Naive B cell (primary cell): ENCODE data around the gene GRM4. TPM values are rescaled to one million over a fixed set of nuclear protein-coding genes. Genes with fewer than 3 reads are reported as not detected.

Experiments
- ATAC-seq, 2 donors: fragments of 150-1000 bp; cut with Tn5 transposase; 2 replicates each; pipeline ENCODE4 v1.10.0; 2021; ENCODE audit warnings: low read depth in 2 of 2, mild to moderate bottlenecking in 2 of 2, moderate library complexity in 2 of 2
- DNase-seq: peaks from one replicate; pipeline ENCODE4 v3.0.0; 2022
- H3K27ac Mint-ChIP-seq, 6 donors: one replicate each; pipeline ENCODE4 v1.8.0; 2020 to 2022; ENCODE audit warnings: mild to moderate bottlenecking in 6 of 6, mixed read lengths in 6 of 6, moderate library complexity in 5 of 6, inconsistent platforms in 2 of 6
- H3K27me3 Mint-ChIP-seq, 3 donors: one replicate each; pipeline ENCODE4 v1.8.0; 2021 to 2022; ENCODE audit warnings: mixed read lengths in 3 of 3, mild to moderate bottlenecking in 1 of 3
- H3K36me3 Mint-ChIP-seq, 2 donors: one replicate each; pipeline ENCODE4 v1.8.0; 2020 to 2022; ENCODE audit warnings: mixed read lengths in 2 of 2, inconsistent platforms in 1 of 2, mild to moderate bottlenecking in 1 of 2
- H3K4me1 Mint-ChIP-seq, 3 donors: one replicate each; pipeline ENCODE4 v1.8.0; 2020 to 2022; ENCODE audit warnings: mixed read lengths in 3 of 3, inconsistent platforms in 1 of 3, mild to moderate bottlenecking in 1 of 3, moderate library complexity in 1 of 3
- H3K4me3 Mint-ChIP-seq, 8 donors: one replicate each; pipeline ENCODE4 v1.8.0; 2020 to 2022; ENCODE audit warnings: mild to moderate bottlenecking in 8 of 8, mixed read lengths in 8 of 8, moderate library complexity in 8 of 8, inconsistent platforms in 2 of 8
- H3K9me3 Mint-ChIP-seq, 7 donors: one replicate each; pipeline ENCODE4 v1.8.0; 2020 to 2022; ENCODE audit warnings: mixed read lengths in 7 of 7, mild to moderate bottlenecking in 5 of 7, inconsistent platforms in 2 of 7, moderate library complexity in 1 of 7
- polyA plus RNA-seq, 6 donors: library from polyadenylated mRNA; unstranded; fragments of 300-500 nt; fragmentation: Illumina TruSeq; gene quantifications; one replicate each; pipeline ENCODE4 v1.2.3, GENCODE V29; 2021; ENCODE audit warnings: low read depth in 6 of 6

Gene GRM4
- polyA plus RNA-seq, 6 donors from 2014 or later = not detected

GRCh38 chr6:34039943-34040342, 105.9 kb downstream of the GRM4 start:
- ATAC-seq = no peak
- Mint-ChIP-seq H3K27me3 (peaks cover 0 to 26% (median 7%) of the 10 kb centered on the region in 3 donors), H3K4me1 (peaks cover 11% of the 10 kb centered on the region in 3 donors), H3K9me3 (no peaks in the 10 kb centered on the region), H3K36me3 (no peaks in the 10 kb centered on the region), H3K27ac (no peak overlapping the region), H3K4me3 (no peak overlapping the region)
- no peak for DNase-seq

GRCh38 chr6:34037151-34037550, 108.7 kb downstream of the GRM4 start:
- H3K27me3 Mint-ChIP-seq = peaks cover 7 to 28% (median 25%) of the 10 kb centered on the region in 3 donors
- no peak overlapping the region for H3K27ac Mint-ChIP-seq
- H3K36me3 Mint-ChIP-seq = no peaks in the 10 kb centered on the region
- peaks cover 2 to 4% (median 2%) of the 10 kb centered on the region in 3 donors for H3K4me1 Mint-ChIP-seq
- no peaks in the 10 kb centered on the region for H3K9me3 Mint-ChIP-seq
- no peak for ATAC-seq
- no peak for DNase-seq
- no peak overlapping the region for H3K4me3 Mint-ChIP-seq

GRCh38 chr6:34036357-34037069, 109.4 kb downstream of the GRM4 start:
- H3K27ac Mint-ChIP-seq = peak overlapping the region in 1 of 6 donors; percentile 38
- no peaks in the 10 kb centered on the region for H3K36me3 Mint-ChIP-seq
- H3K27me3 Mint-ChIP-seq = peaks cover 7 to 28% (median 25%) of the 10 kb centered on the region in 3 donors

GRCh38 chr6:34035704-34036356, 110.1 kb downstream of the GRM4 start:
- no peak overlapping the region for H3K4me3 Mint-ChIP-seq
- DNase-seq (no peak), ATAC-seq (no peak)
- peaks cover 7 to 28% (median 25%) of the 10 kb centered on the region in 3 donors for H3K27me3 Mint-ChIP-seq
- no peaks in the 10 kb centered on the region for H3K36me3 Mint-ChIP-seq
- H3K4me1 Mint-ChIP-seq = peaks cover 7 to 11% (median 7%) of the 10 kb centered on the region in 3 donors
- no peaks in the 10 kb centered on the region for H3K9me3 Mint-ChIP-seq
- no peak overlapping the region for H3K27ac Mint-ChIP-seq

More at GRCh38 chr6:34036357-34037069, 109.4 kb downstream of the GRM4 start:
- Mint-ChIP-seq H3K4me1 (peaks cover 7% of the 10 kb centered on the region in 3 donors), H3K4me3 (no peak overlapping the region), H3K9me3 (no peaks in the 10 kb centered on the region)
- DNase-seq (no peak), ATAC-seq (no peak)

GRCh38 chr6:34035161-34035560, 110.7 kb downstream of the GRM4 start:
- Mint-ChIP-seq H3K9me3 (no peaks in the 10 kb centered on the region), H3K4me3 (no peak overlapping the region), H3K27ac (no peak overlapping the region), H3K36me3 (no peaks in the 10 kb centered on the region), H3K4me1 (peaks cover 7 to 11% (median 7%) of the 10 kb centered on the region in 3 donors), H3K27me3 (peaks cover 7 to 28% (median 25%) of the 10 kb centered on the region in 3 donors)
- ATAC-seq = no peak
- DNase-seq = no peak

GRCh38 chr6:34032856-34033255, 113.0 kb downstream of the GRM4 start:
- DNase-seq (no peak), ATAC-seq (no peak)
- H3K9me3 Mint-ChIP-seq = no peaks in the 10 kb centered on the region
- H3K4me3 Mint-ChIP-seq = no peak overlapping the region
- H3K4me1 Mint-ChIP-seq = peaks cover 7 to 11% (median 7%) of the 10 kb centered on the region in 3 donors
- H3K36me3 Mint-ChIP-seq = no peaks in the 10 kb centered on the region
- no peak overlapping the region for H3K27ac Mint-ChIP-seq
- peaks cover 7 to 26% (median 25%) of the 10 kb centered on the region in 3 donors for H3K27me3 Mint-ChIP-seq

- Mint-ChIP-seq H3K27me3 (peaks cover 7 to 25% (median 25%) of the 10 kb centered on the region in 3 donors), H3K27ac (no peak overlapping the region)
Observed at GRCh38 chr6:34031625-34032383, 114.1 kb downstream of the GRM4 start.

GRCh38 chr6:34030831-34031624, 114.9 kb downstream of the GRM4 start:
- DNase-seq = no peak
- Mint-ChIP-seq H3K9me3 (no peaks in the 10 kb centered on the region), H3K4me3 (no peak overlapping the region), H3K4me1 (peaks cover 7 to 11% (median 7%) of the 10 kb centered on the region in 3 donors), H3K27me3 (peaks cover 7 to 25% (median 24%) of the 10 kb centered on the region in 3 donors), H3K27ac (peak overlapping the region in 1 of 6 donors; percentile 43), H3K36me3 (no peaks in the 10 kb centered on the region)
- ATAC-seq = no peak

More at GRCh38 chr6:34031625-34032383, 114.1 kb downstream of the GRM4 start:
- Mint-ChIP-seq H3K9me3 (no peaks in the 10 kb centered on the region), H3K4me1 (peaks cover 7 to 11% (median 7%) of the 10 kb centered on the region in 3 donors), H3K4me3 (no peak overlapping the region), H3K36me3 (no peaks in the 10 kb centered on the region)
- ATAC-seq (peak in 1 of 2 donors; percentile 38), DNase-seq (no peak)

GRCh38 chr6:34029489-34030280, 116.2 kb downstream of the GRM4 start:
- ATAC-seq = no peak
- H3K27me3 Mint-ChIP-seq = peaks cover 7 to 15% (median 12%) of the 10 kb centered on the region in 3 donors
- no peaks in the 10 kb centered on the region for H3K36me3 Mint-ChIP-seq
- peak overlapping the region in 1 of 6 donors; percentile 58 for H3K27ac Mint-ChIP-seq
- H3K4me1 Mint-ChIP-seq = peaks cover 7 to 11% (median 7%) of the 10 kb centered on the region in 3 donors
- no peak for DNase-seq
- no peak overlapping the region for H3K4me3 Mint-ChIP-seq
- no peaks in the 10 kb centered on the region for H3K9me3 Mint-ChIP-seq

GRCh38 chr6:34028691-34029360, 117.1 kb downstream of the GRM4 start:
- DNase-seq (no peak), ATAC-seq (no peak)
- Mint-ChIP-seq H3K27ac (peak overlapping the region in 1 of 6 donors; percentile 58), H3K27me3 (peaks cover 3 to 7% (median 6%) of the 10 kb centered on the region in 3 donors), H3K36me3 (no peaks in the 10 kb centered on the region), H3K4me1 (peaks cover 7 to 11% (median 7%) of the 10 kb centered on the region in 3 donors), H3K9me3 (peaks cover 0 to 5% (median 2%) of the 10 kb centered on the region in 7 donors), H3K4me3 (no peak overlapping the region)

- ATAC-seq (no peak), DNase-seq (no peak)
- Mint-ChIP-seq H3K4me1 (peaks cover 4 to 11% (median 7%) of the 10 kb centered on the region in 3 donors), H3K4me3 (no peak overlapping the region), H3K27ac (no peak overlapping the region), H3K36me3 (no peaks in the 10 kb centered on the region), H3K27me3 (peaks cover 0 to 10% (median 6%) of the 10 kb centered on the region in 3 donors), H3K9me3 (peaks cover 0 to 9% (median 3%) of the 10 kb centered on the region in 7 donors)
Observed at GRCh38 chr6:34027939-34028441, 117.9 kb downstream of the GRM4 start.
